Measurements from ENCODE around the gene CALHM6.
"Not testable (repeated sequence)": the region's sequence is repeated elsewhere in the genome, so short reads cannot be mapped to it uniquely, and the experiment has no call there.

CALHM6 gene

GRCh38 chr6:116483616-116484015, 22.4 kb downstream of the CALHM6 start:
- DNase-seq = no peak

GRCh38 chr6:116485559-116486184, 24.5 kb downstream of the CALHM6 start:
- DNase-seq = no peak

DNA sequence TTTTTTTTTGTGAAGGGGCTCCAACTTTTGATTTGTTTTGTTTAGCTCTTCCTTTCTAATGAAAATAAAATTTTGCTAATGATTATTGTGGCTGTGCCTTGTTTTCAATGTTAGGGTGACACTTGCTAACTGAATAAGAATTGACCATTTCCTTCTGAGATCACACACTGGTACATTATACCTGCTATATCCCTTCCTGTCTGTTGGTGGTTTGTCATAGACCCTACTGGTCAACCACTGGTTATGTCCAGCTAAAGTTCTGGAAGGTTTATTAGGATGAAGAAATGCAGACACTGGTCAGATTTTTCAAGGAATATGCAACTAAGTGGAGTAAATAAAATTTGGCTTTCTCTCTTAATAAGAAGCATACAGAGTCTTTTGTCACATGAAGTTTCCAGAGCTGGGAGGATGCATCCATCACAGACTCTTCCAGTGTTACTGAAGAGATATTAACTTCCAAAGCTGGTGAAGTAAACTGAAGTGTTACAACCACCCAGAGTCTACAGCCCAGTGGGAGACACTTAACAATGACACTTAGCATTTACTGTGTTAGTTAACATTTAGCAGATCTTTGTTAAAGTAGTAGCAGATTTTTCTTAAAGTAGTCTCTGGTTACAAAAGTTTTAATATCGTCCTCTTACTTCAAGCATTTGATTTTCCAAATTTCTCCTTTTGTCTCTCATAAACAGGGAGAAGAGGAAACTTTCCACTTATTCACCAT, 30.6 kb downstream of the CALHM6 start:
- DNase-seq = no peak

DNA sequence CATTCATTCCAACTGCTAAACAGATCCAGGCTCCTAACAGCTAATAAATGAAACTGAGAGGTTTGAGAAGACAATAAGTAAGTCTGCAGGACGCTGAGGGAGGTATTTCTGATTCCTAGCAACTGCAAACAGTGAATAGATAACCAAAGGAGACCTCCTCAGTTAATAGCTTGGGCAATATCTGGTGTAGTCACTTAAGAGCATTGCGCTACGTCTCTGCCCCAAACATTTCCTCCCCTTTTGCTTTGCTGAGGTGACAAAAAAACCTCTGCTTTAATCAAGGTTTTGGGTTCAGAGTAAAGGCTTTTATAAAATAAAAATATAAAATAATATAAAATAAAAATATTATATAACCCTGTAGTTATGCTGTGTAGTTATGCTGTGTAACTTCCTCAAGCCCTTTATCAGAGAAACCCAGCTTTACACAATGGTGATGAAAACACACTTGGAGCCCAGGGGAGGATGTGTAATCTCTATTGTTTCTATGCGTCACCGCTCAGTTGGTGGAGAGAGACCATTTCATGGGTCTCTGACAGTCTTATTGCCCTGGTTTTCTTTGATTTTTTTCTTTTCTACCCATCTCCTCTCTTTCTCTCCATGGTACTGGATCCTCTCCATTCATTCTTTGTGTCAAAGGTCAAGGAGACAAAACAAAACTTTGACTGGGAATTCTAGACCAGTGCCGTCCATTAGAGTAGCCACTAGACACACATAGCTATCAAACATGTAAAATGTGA, 31.3 kb downstream of the CALHM6 start:
- DNase-seq = no peak

DNA sequence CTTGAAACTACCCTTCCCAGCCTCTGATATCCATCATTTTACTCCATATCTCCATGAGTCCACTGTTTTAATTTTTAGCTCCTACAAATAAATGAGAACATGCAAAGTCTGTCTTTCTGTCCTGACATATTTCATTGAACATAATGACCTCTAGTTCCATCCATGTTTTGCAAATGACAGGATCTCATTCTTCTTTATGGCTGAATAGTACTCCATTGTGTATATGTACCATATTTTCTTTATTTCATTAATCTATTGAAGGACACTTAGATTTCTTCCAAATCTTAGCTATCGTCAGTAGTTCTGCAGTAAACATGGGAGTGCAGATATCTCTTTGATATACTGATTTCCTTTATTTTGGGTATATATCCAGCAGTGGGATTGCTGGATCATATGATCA, 34.0 kb downstream of the CALHM6 start:
- not testable (repeated sequence) for DNase-seq

GRCh38 chr6:116497113-116497676, 36.0 kb downstream of the CALHM6 start:
- no peak for DNase-seq

DNA sequence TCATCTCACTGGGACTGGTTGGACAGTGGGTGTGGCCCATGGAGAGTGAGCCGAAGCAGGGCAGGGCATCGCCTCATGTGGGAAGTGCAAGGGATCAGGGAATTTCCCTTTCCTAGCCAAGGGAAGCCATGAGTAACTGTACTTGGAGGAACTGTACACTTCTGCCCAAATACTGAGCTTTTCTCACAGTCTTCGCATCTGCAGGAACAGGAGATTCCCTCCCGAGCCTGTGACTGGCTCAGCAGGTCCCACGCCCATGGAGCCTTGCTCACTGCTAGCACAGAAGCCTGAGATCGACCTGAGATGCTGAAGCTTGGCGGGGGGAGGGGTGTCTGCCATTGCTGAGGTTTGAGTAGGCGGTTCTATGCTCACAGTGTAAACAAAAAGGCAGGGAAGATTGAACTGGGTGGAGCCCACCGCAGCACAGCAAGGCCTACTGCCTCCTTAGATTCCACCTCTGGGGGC, 39.8 kb downstream of the CALHM6 start:
- no peak for DNase-seq

DNA sequence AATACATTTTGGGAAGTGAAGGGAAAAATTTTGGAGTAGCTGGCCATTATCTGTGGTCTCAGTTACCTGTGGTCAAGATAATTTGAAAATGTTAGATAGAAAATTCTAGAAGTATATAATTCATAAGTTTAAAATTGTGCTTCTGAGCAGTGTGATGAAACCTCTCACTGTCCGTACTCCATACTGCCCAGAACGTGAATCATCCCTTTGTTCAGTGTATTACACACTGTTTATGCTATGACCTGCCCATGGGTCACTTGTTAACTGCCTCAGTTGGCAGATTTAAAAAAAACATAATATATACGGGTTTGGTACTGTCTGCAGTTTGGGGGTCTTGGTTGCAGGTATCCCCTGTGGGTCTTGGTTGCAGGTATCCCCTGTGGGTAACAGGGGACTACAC, 46.1 kb downstream of the CALHM6 start:
- no peak for DNase-seq

GRCh38 chr6:116508527-116508926, 47.4 kb downstream of the CALHM6 start:
- DNase-seq = no peak

GRCh38 chr6:116511424-116512110, 50.4 kb downstream of the CALHM6 start, which contains the start of gene CALHM5:
CALHM5 (plus strand) TSS chr6:116511639; CDS start chr6:116511697, 58 bp downstream.
- DNase-seq = no peak

DNA sequence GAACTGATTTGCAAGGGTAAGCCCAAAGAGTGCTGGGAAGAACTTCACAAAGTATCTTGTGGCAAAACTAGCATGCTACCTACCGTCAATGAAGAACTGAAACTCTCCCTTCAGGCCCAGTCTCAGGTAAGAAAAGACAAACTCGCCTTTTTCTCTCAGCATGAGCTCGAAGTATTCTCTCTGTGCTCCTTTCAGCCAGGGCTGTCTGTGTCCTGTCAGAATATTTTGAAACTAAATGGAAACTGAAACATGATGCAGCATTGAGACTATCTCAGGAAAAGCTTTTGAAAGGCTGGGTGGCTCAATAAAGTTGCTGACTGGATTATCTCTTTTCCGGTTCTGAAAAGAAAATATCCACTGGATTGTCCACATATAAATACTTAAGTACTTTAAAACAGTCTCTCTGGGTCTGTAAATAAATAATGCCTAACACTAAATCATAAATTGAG, 51.0 kb downstream of the CALHM6 start:
- no peak for DNase-seq

- no peak for DNase-seq
Observed at GRCh38 chr6:116512734-116513133, 51.6 kb downstream of the CALHM6 start.
